ENCODE results near the gene RAB11FIP5.

The RAB11FIP5 gene

DNA sequence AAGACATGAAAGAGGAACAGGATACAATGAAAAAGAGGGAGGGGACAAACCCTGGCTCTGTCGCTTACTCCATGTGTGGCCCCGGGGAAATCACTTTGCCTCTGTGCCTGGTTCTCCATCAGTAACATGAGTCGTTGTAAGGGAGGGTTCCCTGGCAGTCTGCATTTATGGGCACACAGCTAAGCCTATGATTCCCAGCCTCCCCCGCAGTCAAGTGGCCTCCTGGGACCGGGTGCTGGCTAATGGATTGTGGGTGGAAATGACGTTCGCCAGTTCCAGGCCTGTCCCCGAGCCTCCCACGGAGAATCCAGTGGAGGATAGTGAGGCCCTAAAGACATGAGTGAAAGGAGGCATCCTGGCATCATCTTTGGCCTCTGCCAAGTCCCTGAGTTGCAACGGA, 83.9 kb downstream of the RAB11FIP5 start:
- DNase-seq: peak; percentile 47

DNA sequence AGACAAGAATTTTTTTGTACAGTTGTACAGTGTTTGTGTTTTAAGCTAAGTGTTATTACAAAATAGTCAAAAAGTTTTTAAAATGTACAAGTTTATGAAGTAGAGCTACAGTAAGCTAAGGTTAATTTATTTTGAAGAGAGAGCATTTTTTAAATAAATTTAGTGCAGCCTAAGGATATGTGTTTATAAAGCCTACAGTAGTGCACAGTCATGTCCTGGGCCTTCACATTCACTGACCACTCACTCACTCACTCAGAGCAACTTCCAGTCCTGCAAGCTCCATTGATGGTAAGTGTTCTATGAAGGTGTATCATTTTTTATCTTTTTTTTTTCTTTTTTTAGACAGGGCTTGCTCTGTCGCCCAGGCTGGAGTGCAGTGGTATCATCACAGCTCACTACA, 85.4 kb downstream of the RAB11FIP5 start:
- no peak for DNase-seq

DNA sequence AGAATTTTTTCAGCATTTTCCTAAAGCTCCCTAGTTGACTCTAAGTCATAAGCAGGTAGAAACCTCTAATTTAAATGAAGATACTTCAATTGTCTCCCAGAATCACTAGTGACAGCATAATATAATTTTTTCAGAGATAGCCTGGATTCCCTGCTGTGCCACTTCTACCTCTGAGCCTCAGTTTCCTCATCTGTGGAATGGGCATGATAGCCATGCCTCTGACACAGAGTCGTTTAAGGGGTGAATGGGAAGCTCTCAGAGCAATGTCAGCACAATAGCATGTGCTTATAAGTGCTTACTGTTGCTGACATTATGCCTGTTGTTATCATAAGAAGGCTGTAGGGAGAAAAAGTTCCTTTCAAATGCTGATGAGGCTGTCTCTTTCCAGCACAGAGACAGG, 89.3 kb downstream of the RAB11FIP5 start:
- DNase-seq: no peak

Data from NCI-H1436 treated with DMSO at 0.1 percent for 48 hours (cell line).